COLO829 (cell line): Measurements from ENCODE around the gene TNFAIP8L2.

Experiments used
- DNase-seq: peaks from one replicate; pipeline ENCODE4 v3.0.0; 2012; ENCODE audit warnings: low spot score

Gene TNFAIP8L2

DNA sequence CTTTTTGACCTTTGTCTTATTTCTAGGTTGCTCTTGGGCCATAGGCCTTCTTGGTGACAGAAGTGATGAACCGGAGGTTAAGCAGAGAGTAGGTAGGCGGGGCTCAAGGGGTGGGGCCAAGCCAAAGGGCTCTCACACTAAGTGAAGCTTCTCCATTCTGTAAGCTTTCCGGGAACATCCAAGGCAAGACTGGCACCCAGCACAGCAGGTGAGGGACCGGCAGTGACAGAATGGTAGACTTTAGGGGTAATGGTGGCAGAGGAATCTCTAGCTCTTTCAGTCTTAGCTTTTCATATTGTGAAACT is at the start of gene TNFAIP8L2:
Gene TNFAIP8L2, plus strand, starts transcription at position 135 of the 305 bp plus-strand sequence. CDS start 2,049 bp downstream, outside the sequence.
- DNase-seq, result no peak

DNA sequence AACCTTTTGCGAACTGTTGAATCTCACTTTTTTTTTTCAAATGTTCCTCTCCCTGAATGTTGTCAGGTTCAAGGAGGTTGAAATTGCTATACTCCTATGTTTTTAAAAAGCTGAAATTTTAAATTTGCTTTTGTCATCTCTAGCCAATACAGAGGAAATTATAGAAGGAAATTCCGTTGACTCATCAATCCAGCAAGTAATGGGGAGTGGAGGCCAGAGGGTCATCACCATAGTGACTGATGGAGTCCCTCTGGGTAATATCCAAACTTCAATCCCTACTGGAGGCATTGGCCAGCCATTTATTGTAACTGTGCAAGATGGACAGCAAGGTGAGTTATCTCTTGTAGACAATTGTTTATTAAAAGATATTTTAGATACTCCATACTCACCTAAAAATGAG is 49.6 kb upstream of the TNFAIP8L2 start:
- DNase-seq, result no peak

DNA sequence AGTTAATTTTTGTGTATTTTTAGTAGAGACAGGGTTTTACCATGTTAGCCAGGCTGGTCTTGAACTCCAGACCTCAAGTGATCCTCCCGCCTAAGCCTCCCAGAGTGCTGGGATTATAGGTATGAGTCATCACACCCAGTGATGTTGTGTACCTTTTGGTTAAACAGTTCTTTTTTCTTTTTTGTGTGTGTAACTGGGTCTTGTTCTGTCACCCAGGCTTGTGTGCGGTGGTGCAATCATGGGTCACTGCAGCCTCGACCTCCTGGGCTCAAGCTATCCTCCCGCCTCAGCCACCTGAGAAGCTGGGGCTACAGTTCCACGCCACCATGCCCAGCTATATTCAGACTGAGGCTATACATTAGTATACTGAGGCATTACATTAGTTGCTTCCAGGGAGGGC is 48.1 kb upstream of the TNFAIP8L2 start:
- no peak for DNase-seq

GRCh38 chr1:151113877-151114276 is 42.6 kb upstream of the TNFAIP8L2 start:
- DNase-seq, result no peak

DNA sequence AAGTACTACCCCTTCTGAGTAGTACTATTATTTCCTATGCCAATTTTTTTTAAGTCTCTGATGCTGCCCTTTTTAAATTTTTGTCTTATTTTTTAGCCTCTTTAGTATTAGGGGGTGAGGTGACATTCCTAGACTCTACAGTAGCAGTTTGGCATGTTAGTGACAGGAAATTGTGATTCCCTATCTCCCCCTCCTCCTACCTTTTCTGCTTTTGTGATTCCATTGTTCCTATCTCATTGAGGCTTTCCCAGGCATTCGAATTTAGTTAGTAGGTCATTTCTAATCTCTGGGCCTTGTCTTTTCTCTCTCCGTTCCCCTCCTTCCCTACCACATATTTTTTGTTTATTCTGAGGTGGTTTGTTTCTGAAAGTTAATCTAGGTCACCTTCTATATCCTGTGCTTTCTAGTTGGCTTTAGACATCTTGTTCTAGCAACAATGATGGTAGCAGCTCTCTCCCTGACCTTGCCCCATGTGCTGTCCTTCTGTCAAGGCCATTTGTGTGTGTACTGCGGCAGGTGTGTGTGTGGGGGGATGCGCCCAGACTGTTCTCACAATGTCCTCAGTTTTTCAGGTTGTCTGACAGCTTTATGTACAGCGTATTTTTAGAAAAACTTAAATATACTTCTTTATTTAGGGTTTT is 31.6 kb upstream of the TNFAIP8L2 start:
- no peak for DNase-seq

GRCh38 chr1:151128800-151129199 is 27.6 kb upstream of the TNFAIP8L2 start:
- no peak for DNase-seq

DNA sequence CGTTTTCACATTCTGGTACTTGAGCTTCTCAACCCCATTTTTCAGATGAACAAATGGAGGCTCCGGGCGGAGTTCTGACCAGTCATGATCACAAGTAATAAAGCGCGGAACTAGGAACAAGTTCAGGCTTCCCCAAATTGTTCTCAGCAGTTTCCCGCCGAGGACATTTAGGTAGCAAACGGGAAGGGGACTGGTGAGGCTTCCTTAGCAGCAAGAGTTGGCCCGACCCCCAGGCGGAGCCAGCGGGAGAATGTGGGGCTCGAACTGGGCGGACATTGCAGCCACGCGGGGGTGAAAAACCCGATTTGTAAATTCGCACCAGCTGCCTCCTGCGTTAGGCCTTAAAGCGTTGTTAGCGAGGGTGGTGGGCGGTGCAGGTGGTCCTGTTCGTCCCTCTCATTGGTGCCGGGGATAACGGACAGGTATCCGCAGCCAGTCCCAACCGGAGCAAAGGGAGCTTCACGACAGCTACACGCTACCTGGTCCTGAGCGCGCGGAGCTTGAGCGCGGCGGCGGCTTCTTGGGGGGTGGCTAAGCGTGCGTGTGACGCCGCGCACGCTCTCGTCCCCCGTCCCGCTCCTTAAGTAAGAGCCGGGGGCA is 25.4 kb upstream of the TNFAIP8L2 start:
- DNase-seq, result no peak

DNA sequence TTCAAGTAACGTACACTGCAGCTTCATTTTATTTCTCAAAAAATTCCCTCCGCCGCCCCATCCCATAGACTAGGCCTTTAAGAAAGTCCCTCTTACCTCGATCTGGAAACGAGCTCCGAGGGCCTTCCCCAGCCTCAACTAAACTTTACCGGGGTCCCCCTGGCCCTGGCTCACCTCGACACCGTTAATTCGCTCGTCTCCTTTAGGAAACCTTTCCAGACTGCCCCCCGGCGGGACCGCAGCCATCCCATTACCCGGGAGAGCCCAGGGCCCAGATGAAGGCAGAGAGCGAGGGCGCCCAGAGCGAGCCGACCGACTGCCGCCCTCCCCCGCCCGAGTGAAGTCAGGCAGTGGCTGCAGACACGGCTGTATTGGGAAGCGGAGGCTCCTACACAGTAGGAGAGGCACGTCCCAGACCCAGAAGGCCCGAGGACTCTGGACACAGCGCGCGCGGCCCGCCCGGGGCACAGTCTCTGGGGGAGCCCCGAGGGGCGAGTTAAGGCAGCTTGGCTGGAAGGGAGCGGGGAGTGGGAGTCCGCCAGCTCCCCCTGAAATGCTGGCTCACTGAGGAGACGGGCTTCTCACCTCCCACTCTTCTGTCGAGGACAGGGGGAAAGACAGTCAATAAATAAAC is 24.6 kb upstream of the TNFAIP8L2 start:
- no peak for DNase-seq

- no peak for DNase-seq
Measured at GRCh38 chr1:151132335-151133017, 24.0 kb upstream of the TNFAIP8L2 start.

DNA sequence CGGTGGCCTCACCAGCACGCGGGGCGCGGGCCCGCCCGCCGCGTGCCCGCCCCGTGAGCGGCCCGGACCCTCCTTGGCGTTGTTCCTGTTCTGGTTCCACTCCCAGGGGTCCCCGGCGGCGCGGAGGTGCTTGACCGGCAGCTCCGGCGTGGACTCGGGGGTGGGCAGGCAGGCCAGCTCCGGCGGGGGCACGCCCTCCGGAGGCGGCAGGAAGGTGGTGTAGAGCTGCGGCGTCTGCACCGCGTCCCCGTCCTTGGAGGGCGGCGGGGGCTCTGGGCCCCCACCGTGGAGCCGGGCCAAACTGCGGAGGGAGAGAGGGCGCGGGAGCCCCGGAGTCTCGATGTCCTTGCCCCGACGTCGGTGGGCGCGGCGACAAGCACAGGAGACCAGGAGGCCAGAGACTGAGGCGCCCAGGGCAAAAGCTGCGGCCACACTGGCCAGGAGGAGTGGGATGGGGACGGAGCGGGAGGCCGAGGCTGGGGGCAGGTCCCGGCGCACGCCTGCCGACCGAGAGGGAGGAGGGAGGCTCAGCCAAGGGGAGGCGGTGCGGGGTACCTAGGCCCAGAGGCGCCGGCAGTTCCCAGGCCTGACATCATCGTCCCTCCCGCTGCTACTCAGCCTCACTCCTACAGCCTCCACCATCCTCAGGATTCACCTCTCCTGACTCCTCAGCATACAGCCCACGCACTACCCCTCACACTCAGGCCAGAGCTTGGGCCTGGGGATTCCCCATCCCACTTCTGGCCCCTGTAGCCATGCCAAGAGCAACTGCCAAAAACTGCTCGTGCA is 23.2 kb upstream of the TNFAIP8L2 start:
- DNase-seq, result no peak

DNA sequence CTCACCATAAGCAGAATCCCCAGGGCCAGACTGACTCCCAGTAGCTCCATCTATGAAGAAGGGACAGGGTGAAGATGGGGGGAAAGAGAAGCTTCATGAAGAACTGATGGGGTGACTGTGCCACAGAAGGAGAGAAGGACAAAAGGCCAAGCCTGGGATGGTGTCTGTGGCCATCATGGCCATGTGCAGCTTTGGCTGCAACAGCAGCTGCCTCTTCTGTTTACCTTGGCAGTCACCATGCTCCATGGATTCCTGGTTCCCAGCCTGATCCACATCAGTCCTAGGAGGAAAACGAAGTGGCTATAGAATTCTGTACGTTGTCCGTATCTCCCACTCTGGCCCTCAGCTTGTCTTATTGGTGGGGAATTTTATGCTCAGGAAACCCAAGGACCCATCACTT is 22.1 kb upstream of the TNFAIP8L2 start:
- no peak for DNase-seq

- no peak for DNase-seq
Measured at GRCh38 chr1:151134991-151135390, 21.5 kb upstream of the TNFAIP8L2 start.

DNA sequence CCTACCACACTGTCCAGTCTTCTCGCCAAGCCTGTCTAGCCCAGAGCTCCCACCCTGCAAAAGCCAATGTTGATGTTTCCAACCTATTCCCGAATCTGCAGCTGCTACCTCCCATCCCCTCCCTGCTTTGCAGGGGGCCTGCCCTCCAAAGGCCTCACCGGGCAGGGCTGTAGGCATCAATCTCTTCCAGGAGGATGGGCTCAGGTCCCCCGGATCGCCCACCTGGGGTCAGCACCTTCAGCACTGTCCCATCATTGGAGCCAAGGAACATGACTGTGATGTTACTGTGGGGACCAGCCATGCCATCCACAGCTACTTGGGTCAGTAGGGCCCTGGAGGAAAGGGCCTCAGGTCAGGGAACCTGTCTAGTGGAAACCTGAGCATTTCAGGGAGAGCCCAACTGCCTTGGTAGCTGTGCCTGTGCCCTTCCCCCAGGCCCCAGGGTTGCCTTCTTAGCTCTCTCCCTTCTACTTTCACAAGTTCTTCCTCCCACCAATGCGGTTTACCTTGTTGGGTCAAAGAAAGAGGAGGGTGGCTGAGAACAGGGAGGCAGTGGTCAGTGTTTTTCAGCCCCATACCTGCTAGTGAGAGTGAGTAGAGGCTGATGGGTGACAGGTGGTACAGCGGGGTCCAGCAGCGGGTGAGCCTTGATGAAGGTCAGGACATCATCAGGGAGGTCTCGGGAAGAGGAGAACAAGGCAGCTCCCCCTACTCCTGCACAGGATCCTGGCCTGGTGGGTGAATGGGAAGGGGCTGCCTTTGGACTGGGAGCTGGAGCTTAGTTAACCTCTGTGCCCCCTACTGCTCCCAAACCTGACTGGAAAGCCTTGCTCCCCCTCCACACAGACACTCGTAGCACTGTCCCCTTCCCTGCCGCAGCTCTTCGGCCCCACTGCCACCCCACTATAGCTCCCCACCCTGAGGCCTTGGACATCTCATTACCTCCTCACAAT is 20.7 kb upstream of the TNFAIP8L2 start:
- no peak for DNase-seq

DNA sequence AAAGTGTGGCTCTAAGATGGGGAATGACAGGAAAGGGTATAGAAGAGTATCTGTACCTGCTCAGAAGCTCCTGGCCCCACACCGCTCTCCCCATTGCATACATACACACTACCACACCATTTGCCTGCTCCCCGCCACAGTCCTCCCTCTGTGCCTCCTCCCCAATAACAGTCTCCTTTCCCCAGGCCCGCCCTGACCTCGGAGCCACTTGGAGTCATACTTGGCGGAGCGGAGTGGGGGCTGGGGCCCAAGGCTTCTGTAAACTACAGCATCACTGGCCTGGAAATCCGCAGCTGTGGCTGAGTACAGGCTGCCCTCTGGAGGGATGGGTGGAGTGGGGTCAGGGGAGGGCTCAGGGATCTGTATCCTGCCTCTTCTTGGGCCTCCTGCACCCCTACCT is 18.7 kb upstream of the TNFAIP8L2 start:
- no peak for DNase-seq

- DNase-seq, result no peak
Measured at GRCh38 chr1:151142411-151143056, 13.9 kb upstream of the TNFAIP8L2 start.

GRCh38 chr1:151143057-151143435 is 13.4 kb upstream of the TNFAIP8L2 start:
- no peak for DNase-seq

- DNase-seq, result no peak
Measured at GRCh38 chr1:151143986-151144385, 12.5 kb upstream of the TNFAIP8L2 start.

- no peak for DNase-seq
Measured at GRCh38 chr1:151144474-151145303, 11.8 kb upstream of the TNFAIP8L2 start.

DNA sequence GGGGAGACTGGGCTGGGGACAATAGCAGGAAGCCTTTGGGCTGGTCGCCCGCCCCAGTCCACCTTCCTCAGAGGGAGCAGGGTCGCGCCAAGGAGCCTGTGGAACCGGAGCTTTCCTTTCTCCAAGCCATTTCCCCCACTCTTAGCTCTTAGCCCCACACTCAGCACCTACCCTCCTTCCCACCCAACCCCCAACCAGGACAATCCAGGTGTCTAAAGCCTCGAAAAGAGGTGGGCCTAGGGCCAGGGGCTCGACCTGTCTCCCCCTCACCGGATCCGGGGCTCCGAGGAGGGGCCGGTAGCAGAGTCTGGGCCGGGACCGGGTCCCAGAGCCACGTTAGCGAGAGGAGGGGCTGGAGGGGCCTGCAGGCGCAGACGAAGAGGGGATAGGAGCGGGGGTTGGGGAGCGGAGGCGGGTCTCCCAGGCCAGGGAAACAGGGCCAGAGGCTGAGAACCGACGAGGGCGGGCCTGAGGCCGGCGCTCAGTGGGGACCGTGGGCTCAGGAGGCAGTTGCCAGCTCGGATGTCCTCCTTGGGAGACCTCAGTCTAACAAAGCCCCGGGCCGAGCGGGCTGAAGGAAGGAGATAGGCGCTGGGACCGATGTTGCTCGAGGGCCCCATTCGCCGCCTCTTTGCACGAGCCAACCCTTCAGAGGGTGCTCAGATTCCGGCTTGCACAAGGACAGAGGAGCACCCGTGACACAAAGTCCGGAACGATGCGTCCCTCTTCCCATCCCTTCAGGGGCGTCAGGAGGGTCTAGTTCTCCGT is 11.0 kb upstream of the TNFAIP8L2 start:
- no peak for DNase-seq
